HG03442 (cell line): ENCODE measurements around the gene PCSK5.
"Not testable (repeated sequence)": the region's sequence is repeated elsewhere in the genome, so short reads cannot be mapped to it uniquely, and the experiment has no call there.

Experiments
- ATAC-seq: cut with Tn5 transposase; IDR thresholded peaks from one replicate; pipeline ENCODE4 v1.9.1; 2021; ENCODE audit warnings: mild to moderate bottlenecking, moderate library complexity; ENCODE audit not compliant: unreplicated experiment

PCSK5 gene

GRCh38 chr9:76044266-76044819 lies 153.9 kb downstream of the PCSK5 start:
- ATAC-seq, result no peak

- no peak for ATAC-seq
Measured at GRCh38 chr9:76045221-76045620, 154.7 kb downstream of the PCSK5 start.

- no peak for ATAC-seq
Measured at GRCh38 chr9:76049341-76049740, 158.9 kb downstream of the PCSK5 start.

- no peak for ATAC-seq
Measured at GRCh38 chr9:76067696-76068095, 177.2 kb downstream of the PCSK5 start.

GRCh38 chr9:76077537-76077936 lies 187.1 kb downstream of the PCSK5 start:
- ATAC-seq, result no peak

- ATAC-seq, result not testable (repeated sequence)
Measured at GRCh38 chr9:76081281-76081680, 190.8 kb downstream of the PCSK5 start.

- no peak for ATAC-seq
Measured at GRCh38 chr9:76082057-76082456, 191.6 kb downstream of the PCSK5 start.

GRCh38 chr9:76085596-76085995 lies 195.1 kb downstream of the PCSK5 start:
- no peak for ATAC-seq

- no peak for ATAC-seq
Measured at GRCh38 chr9:76086539-76086938, 196.1 kb downstream of the PCSK5 start.

- no peak for ATAC-seq
Measured at GRCh38 chr9:76087976-76088375, 197.5 kb downstream of the PCSK5 start.

- no peak for ATAC-seq
Measured at GRCh38 chr9:76090330-76090729, 199.9 kb downstream of the PCSK5 start.

- no peak for ATAC-seq
Measured at GRCh38 chr9:76090909-76091308, 200.4 kb downstream of the PCSK5 start.

GRCh38 chr9:76092572-76092971 lies 202.1 kb downstream of the PCSK5 start:
- ATAC-seq, result no peak

GRCh38 chr9:76095585-76095984 lies 205.1 kb downstream of the PCSK5 start:
- no peak for ATAC-seq

GRCh38 chr9:76099516-76099915 lies 209.0 kb downstream of the PCSK5 start:
- ATAC-seq, result no peak

GRCh38 chr9:76101075-76101474 lies 210.6 kb downstream of the PCSK5 start:
- ATAC-seq, result no peak

GRCh38 chr9:76101491-76101890 lies 211.0 kb downstream of the PCSK5 start:
- ATAC-seq, result no peak

GRCh38 chr9:76101947-76102346 lies 211.5 kb downstream of the PCSK5 start:
- ATAC-seq, result no peak

- no peak for ATAC-seq
Measured at GRCh38 chr9:76103531-76104315, 213.2 kb downstream of the PCSK5 start.

GRCh38 chr9:76107482-76107881 lies 217.0 kb downstream of the PCSK5 start:
- ATAC-seq, result no peak

- ATAC-seq, result no peak
Measured at GRCh38 chr9:76109953-76110352, 219.5 kb downstream of the PCSK5 start.

GRCh38 chr9:76112151-76112550 lies 221.7 kb downstream of the PCSK5 start:
- ATAC-seq, result no peak

- ATAC-seq, result no peak
Measured at GRCh38 chr9:76114144-76114543, 223.7 kb downstream of the PCSK5 start.
